HG03575 (cell line): Measurements from ENCODE around the gene TNNT1.
"Not testable (repeated sequence)": the region's sequence is repeated elsewhere in the genome, so short reads cannot be mapped to it uniquely, and the experiment has no call there.

Experiments
- ATAC-seq: cut with Tn5 transposase; IDR thresholded peaks from one replicate; pipeline ENCODE4 v1.9.1; 2021; ENCODE audit not compliant: unreplicated experiment, insufficient number of reproducible peaks, low FRiP score; ENCODE audit errors: extremely low read depth

Gene TNNT1

GRCh38 chr19:55172318-55172717, 23.3 kb upstream of the TNNT1 start:
- ATAC-seq, result not testable (repeated sequence)

GRCh38 chr19:55171440-55171839, 22.4 kb upstream of the TNNT1 start:
- ATAC-seq, result no peak

GRCh38 chr19:55169136-55169535, 20.1 kb upstream of the TNNT1 start:
- no peak for ATAC-seq

GRCh38 chr19:55166530-55167268, 17.7 kb upstream of the TNNT1 start, which contains the start of gene DNAAF3:
Gene DNAAF3, minus strand, starts transcription at chr19:55166613. Its CDS starts 200 bp downstream, at chr19:55166413.
- ATAC-seq, result no peak

- no peak for ATAC-seq
These were observed 17.0 kb upstream of the TNNT1 start for GRCh38 chr19:55165952-55166529.

GRCh38 chr19:55161571-55162322, 12.7 kb upstream of the TNNT1 start:
- ATAC-seq, result no peak

GRCh38 chr19:55160986-55161365, 12.0 kb upstream of the TNNT1 start:
- ATAC-seq, result no peak

GRCh38 chr19:55160128-55160985, 11.4 kb upstream of the TNNT1 start:
- no peak for ATAC-seq

- no peak for ATAC-seq
These were observed 10.1 kb upstream of the TNNT1 start for GRCh38 chr19:55158848-55159749.

- ATAC-seq, result no peak
These were observed 9.4 kb upstream of the TNNT1 start for GRCh38 chr19:55158423-55158822.

- no peak for ATAC-seq
These were observed 8.3 kb upstream of the TNNT1 start, which contains the start of gene TNNI3 for GRCh38 chr19:55157064-55157908. Gene TNNI3, minus strand, starts transcription at chr19:55157732. Its CDS starts 143 bp downstream, at chr19:55157589.

GRCh38 chr19:55156202-55157063, 7.4 kb upstream of the TNNT1 start:
- no peak for ATAC-seq

- not testable (repeated sequence) for ATAC-seq
These were observed 6.8 kb upstream of the TNNT1 start for GRCh38 chr19:55155784-55156183.

- no peak for ATAC-seq
These were observed 4.8 kb upstream of the TNNT1 start for GRCh38 chr19:55153652-55154264.

GRCh38 chr19:55152017-55152416, 3.0 kb upstream of the TNNT1 start:
- ATAC-seq, result no peak
